ENCODE measurements around the gene KRTAP4-11.
"Not testable (repeated sequence)": the region's sequence is repeated elsewhere in the genome, so short reads cannot be mapped to it uniquely, and the experiment has no call there.

KRTAP4-11 gene

GRCh38 chr17:41140360-41141131, 22.4 kb upstream of the KRTAP4-11 start, which contains the start of gene KRTAP4-6:
Gene KRTAP4-6, minus strand, starts transcription at chr17:41140544. Its CDS starts 57 bp downstream, at chr17:41140487.
- ATAC-seq (ENCODE audit: low read depth) (no peak), DNase-seq (ENCODE audit: low spot score in 2 of 2) (no peak)
- Mint-ChIP-seq H3K9me3 (peaks cover 27% of the 10 kb centered on the region), H3K27ac (no peak within 1 kb of the TSS), H3K4me3 (no peak within 1 kb of the TSS), H3K4me1 (no peaks in the 10 kb centered on the region), H3K27me3 (peaks cover 13% of the 10 kb centered on the region), H3K36me3 (peaks cover 17% of the 10 kb centered on the region)

DNA sequence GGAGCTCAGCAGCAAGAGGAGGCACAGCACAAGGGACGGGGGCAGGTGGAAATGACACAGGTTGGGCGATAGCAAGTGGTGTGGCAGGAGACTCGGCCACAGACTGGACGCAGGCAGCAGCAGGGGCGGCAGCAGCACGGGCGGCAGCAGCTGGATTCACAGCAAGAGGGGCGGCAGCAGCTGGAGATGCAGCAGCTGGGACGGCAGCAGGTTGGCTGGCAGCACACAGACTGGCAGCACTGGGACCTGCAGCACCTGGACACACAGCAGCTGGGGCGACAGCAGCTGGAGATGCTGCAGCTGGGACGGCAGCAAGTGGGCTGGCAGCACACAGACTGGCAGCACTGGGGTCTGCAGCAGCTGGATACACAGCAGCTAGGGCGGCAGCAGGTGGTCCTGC, 21.7 kb upstream of the KRTAP4-11 start:
- not testable (repeated sequence) for ATAC-seq (ENCODE audit: low read depth); H3K27ac Mint-ChIP-seq; H3K4me3 Mint-ChIP-seq; H3K4me1 Mint-ChIP-seq; DNase-seq (ENCODE audit: low spot score in 2 of 2)
- Mint-ChIP-seq H3K27me3 (peaks cover 13% of the 10 kb centered on the region), H3K36me3 (peaks cover 17% of the 10 kb centered on the region), H3K9me3 (peaks cover 26% of the 10 kb centered on the region)

- H3K9me3 Mint-ChIP-seq, result peaks cover 11% of the 10 kb centered on the region
- peaks cover 9% of the 10 kb centered on the region for H3K4me1 Mint-ChIP-seq
- H3K36me3 Mint-ChIP-seq, result peaks cover 5% of the 10 kb centered on the region
- no peak overlapping the region for H3K27ac Mint-ChIP-seq
- no peak for DNase-seq (ENCODE audit: low spot score in 2 of 2)
- peaks cover 5% of the 10 kb centered on the region for H3K27me3 Mint-ChIP-seq
- no peak for ATAC-seq (ENCODE audit: low read depth)
- no peak overlapping the region for H3K4me3 Mint-ChIP-seq
Observed at GRCh38 chr17:41133880-41134735, 15.9 kb upstream of the KRTAP4-11 start.

GRCh38 chr17:41131979-41132378, 13.8 kb upstream of the KRTAP4-11 start:
- ATAC-seq (ENCODE audit: low read depth), result no peak
- peaks cover under 1% of the 10 kb centered on the region for H3K36me3 Mint-ChIP-seq

GRCh38 chr17:41127371-41127770, 9.2 kb upstream of the KRTAP4-11 start:
- H3K4me1 Mint-ChIP-seq, result peaks cover 15% of the 10 kb centered on the region
- DNase-seq (ENCODE audit: low spot score in 2 of 2), result no peak
- no peak overlapping the region for H3K4me3 Mint-ChIP-seq
- no peak for ATAC-seq (ENCODE audit: low read depth)
- no peak overlapping the region for H3K27ac Mint-ChIP-seq
- H3K9me3 Mint-ChIP-seq, result peaks cover 6% of the 10 kb centered on the region
- H3K27me3 Mint-ChIP-seq, result peaks cover 6% of the 10 kb centered on the region
- H3K36me3 Mint-ChIP-seq, result no peaks in the 10 kb centered on the region

More at GRCh38 chr17:41131979-41132378, 13.8 kb upstream of the KRTAP4-11 start:
- Mint-ChIP-seq H3K27ac (no peak overlapping the region), H3K27me3 (peaks cover 1% of the 10 kb centered on the region), H3K9me3 (peaks cover 3% of the 10 kb centered on the region), H3K4me1 (peaks cover 9% of the 10 kb centered on the region), H3K4me3 (no peak overlapping the region)
- DNase-seq (ENCODE audit: low spot score in 2 of 2), result no peak

DNA sequence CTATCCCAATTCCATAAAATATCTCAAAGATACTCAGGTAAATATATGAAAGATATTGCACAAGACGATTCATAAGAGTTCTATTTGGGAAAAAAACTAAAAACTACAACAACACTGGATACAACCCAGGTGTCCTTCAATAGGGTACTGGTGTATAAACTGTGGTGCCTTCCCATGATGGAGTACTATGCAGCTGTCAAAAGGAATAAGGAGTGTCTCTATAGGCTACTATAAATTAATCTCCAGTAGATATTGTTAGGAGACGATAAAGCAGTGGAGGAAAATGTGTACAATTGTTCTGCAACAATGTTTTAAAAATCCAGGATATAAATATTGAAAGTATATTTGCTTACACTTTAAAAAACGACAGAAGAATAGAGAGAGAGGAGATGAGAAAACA, 8.2 kb upstream of the KRTAP4-11 start:
- ATAC-seq (ENCODE audit: low read depth), result no peak
- H3K4me3 Mint-ChIP-seq, result no peak overlapping the region
- H3K27me3 Mint-ChIP-seq, result peaks cover 5% of the 10 kb centered on the region

DNA sequence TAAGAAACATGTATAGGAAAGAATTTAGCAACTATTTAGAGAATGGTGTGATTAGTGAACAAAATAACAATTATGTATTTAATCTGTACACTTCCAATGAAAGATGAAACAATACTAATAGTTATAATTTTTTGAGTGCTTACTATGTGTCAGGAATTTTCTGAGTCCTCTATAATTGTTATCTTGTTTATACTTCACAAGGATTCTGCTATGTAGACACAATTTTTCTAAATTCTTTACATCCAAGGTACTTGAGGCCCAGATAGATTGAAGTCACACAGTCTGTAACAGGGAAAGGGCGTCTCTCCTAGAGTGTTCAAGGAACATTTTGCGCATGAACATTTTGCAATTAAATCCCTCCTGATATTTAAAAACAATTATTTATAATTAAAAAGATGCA, 6.9 kb upstream of the KRTAP4-11 start:
- Mint-ChIP-seq H3K27me3 (peaks cover 5% of the 10 kb centered on the region), H3K4me1 (peaks cover 14% of the 10 kb centered on the region), H3K4me3 (no peak overlapping the region), H3K9me3 (peaks cover 6% of the 10 kb centered on the region), H3K36me3 (no peaks in the 10 kb centered on the region), H3K27ac (no peak overlapping the region)
- DNase-seq (ENCODE audit: low spot score in 2 of 2) (no peak), ATAC-seq (ENCODE audit: low read depth) (no peak)

More for the DNA sequence above, 8.2 kb upstream of the KRTAP4-11 start:
- Mint-ChIP-seq H3K9me3 (peaks cover 6% of the 10 kb centered on the region), H3K27ac (no peak overlapping the region), H3K4me1 (peaks cover 11% of the 10 kb centered on the region), H3K36me3 (no peaks in the 10 kb centered on the region)
- DNase-seq (ENCODE audit: low spot score in 2 of 2), result no peak

DNA sequence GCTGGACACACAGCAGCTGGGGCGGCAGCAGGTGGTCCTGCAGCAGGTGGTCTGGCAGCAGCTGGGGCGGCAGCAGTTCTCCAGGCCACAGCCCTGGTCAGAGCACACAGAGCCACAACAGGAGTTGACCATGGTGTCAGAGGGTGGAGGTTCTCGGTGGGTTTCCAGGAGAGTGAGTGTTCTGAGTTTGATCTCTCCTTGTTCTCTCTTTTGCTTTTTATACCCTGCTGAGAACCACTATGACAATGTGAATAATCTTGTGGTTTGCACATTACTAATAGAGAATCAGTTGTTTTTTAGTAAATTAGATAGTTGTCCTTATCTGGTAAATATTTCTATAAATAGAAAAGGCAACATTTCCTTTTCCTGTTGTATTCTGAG, 5.8 kb upstream of the KRTAP4-11 start, which contains the start of gene KRTAP4-12:
TSS of gene KRTAP4-12 (minus strand) at position 192 of the 381 bp plus-strand sequence. CDS start at position 132, 60 bp downstream.
- not testable (repeated sequence) for H3K36me3 Mint-ChIP-seq; ATAC-seq (ENCODE audit: low read depth); H3K9me3 Mint-ChIP-seq; H3K27me3 Mint-ChIP-seq; DNase-seq (ENCODE audit: low spot score in 2 of 2); H3K27ac Mint-ChIP-seq
- H3K4me3 Mint-ChIP-seq, result peak within 1 kb of the TSS; percentile 53
- H3K4me1 Mint-ChIP-seq, result peaks cover 17% of the 10 kb centered on the region

DNA sequence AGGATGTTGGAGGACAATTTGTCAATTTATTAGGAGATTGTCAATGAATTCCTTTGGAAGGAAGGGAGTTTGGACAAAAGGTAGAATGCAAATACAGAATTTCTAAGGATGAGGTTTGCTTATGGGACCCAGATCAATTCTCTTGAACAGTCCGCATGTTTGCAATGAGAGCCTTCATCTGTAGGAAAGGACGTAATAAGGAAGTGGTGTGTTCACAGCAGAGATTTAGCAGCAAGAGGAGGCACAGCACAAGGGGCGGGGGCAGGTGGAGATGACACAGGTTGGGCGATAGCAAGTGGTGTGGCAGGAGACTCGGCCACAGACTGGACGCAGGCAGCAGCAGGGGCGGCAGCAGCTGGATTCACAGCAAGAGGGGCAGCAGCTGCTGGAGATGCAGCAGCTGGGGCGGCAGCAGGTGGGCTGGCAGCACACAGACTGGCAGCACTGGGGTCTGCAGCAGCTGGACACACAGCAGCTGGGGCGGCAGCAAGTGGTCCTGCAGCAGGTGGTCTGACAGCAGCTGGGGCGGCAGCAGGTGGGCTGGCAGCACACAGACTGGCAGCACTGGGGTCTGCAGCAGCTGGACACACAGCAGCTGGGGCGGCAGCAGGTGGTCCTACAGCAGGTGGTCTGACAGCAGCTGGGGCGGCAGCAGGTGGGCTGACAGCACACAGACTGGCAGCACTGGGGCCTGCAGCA, 5.3 kb upstream of the KRTAP4-11 start:
- H3K4me1 Mint-ChIP-seq, result peaks cover 17% of the 10 kb centered on the region
- H3K4me3 Mint-ChIP-seq, result peak overlapping the region; percentile 53
- DNase-seq (ENCODE audit: low spot score in 2 of 2); H3K27me3 Mint-ChIP-seq; H3K36me3 Mint-ChIP-seq; H3K9me3 Mint-ChIP-seq; ATAC-seq (ENCODE audit: low read depth); H3K27ac Mint-ChIP-seq: not testable (repeated sequence)

DNA sequence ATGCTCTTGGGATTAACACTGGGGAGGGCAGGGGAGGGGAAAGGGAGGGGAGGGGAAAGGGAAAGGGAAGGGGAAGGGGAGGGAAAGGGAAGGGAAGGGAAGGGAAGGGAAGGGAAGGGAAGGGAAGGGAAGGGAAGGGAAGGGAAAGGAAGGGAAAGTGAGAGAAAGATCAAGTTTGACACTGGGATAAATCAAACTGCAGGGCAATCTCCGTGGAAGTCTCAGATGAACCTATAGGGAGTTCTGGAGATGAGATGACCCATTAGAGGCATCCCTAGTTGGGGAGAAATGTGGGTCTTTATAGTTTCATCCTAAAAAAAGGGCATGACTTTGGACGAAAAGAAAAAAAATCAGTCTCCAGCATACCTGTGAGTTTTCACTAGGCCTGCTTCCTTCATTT, 3.6 kb upstream of the KRTAP4-11 start:
- peaks cover 2% of the 10 kb centered on the region for H3K36me3 Mint-ChIP-seq
- H3K27ac Mint-ChIP-seq, result no peak overlapping the region
- DNase-seq (ENCODE audit: low spot score in 2 of 2), result no peak
- ATAC-seq (ENCODE audit: low read depth), result no peak
- H3K4me3 Mint-ChIP-seq, result no peak overlapping the region
- H3K4me1 Mint-ChIP-seq, result peaks cover 22% of the 10 kb centered on the region
- H3K27me3 Mint-ChIP-seq, result peaks cover 12% of the 10 kb centered on the region
- H3K9me3 Mint-ChIP-seq, result peaks cover 7% of the 10 kb centered on the region

- DNase-seq (ENCODE audit: low spot score in 2 of 2), result peak in 1 of 2 donors; percentile 16
- H3K27ac Mint-ChIP-seq, result peak overlapping the region; percentile 87
Observed at GRCh38 chr17:41119696-41120690, 1.8 kb upstream of the KRTAP4-11 start.

GRCh38 chr17:41118721-41119120, 548 bp upstream of the KRTAP4-11 start:
- DNase-seq (ENCODE audit: low spot score in 2 of 2), result no peak
- ATAC-seq (ENCODE audit: low read depth), result no peak
- Mint-ChIP-seq H3K9me3 (peaks cover 5% of the 10 kb centered on the region), H3K4me1 (peaks cover 29% of the 10 kb centered on the region), H3K4me3 (no peak overlapping the region), H3K27ac (no peak overlapping the region), H3K36me3 (peaks cover 2% of the 10 kb centered on the region), H3K27me3 (peaks cover 12% of the 10 kb centered on the region)

More at GRCh38 chr17:41119696-41120690, 1.8 kb upstream of the KRTAP4-11 start:
- peaks cover 12% of the 10 kb centered on the region for H3K27me3 Mint-ChIP-seq
- H3K4me3 Mint-ChIP-seq, result peak overlapping the region; percentile 69
- peaks cover 29% of the 10 kb centered on the region for H3K4me1 Mint-ChIP-seq
- not testable (repeated sequence) for H3K9me3 Mint-ChIP-seq, H3K36me3 Mint-ChIP-seq
- peak; percentile 79 for ATAC-seq (ENCODE audit: low read depth)

DNA sequence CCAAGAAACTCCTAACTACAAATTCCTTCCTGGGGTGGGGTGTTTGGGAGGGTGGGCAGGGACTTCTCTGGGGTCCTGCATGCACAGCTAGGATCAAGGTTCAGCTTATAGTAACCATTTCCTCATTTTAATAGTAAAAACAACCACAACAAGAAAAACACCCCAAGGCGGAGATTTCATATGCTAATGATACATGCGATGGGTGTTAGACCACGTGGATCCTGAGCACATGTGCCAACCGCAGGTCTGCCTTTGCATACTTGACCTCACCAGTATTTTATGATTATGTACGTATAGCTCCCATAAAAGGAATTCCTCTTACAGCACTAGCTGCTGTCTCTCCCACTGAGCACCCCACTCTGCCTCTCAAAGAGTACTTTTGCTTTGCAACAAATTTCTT, 1.9 kb downstream of the KRTAP4-11 start:
- ATAC-seq (ENCODE audit: low read depth) (peak; percentile 77), DNase-seq (ENCODE audit: low spot score in 2 of 2) (peak in 1 of 2 donors; percentile 15)
- Mint-ChIP-seq H3K4me1 (peaks cover 24% of the 10 kb centered on the region), H3K4me3 (no peak overlapping the region), H3K9me3 (peaks cover 4% of the 10 kb centered on the region), H3K27me3 (peaks cover 7% of the 10 kb centered on the region), H3K36me3 (peaks cover 3% of the 10 kb centered on the region), H3K27ac (no peak overlapping the region)

Measured in memory B cell (primary cell).